ENCODE data around the gene KCNC4.

Gene KCNC4

DNA sequence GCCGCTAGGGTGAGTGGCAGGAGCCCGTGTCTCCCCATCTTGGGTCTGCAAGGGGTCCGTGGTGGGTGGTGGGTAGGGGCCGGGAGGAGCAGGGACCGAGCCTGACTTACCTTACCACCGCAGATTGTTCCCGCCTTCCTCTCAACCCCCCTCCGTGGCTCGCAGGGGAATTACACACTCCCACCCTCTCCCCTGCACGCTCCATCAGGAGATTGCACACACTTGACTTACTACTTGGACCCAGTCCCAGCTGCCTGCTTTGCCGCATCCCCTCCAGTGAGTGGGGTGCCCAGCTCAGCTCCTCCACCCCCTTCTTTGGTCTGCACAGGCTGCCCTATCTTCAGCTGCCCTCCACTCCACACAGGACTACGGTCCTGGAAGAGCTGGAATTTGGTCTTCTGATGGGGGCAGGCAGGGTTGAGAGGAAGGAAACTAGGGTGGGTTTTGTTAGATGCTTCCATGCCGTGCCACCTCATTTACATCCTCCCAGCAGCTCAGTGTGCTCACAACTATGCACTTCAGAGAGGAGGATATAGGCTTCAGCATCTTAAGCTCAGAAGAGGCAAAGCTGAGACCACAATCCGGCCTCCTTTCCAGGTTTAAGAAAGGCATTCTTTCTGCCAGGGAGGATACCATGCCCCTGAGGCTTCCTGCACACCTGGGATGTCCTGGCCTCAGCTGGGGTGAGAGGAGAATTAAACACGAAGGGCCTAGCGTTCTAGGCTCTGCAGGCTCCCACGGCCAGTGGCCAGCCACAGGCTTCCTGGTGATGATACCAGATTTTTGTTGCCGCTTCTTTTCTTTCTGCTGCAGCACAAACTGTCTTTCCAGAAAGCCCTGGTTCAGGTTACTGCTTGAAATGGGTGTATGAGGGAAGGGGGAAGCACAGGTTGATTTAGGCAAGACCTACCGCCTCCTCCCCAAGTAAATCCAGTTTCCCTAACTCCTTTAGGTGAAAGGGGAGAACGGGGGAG is 2.3 kb downstream of the KCNC4 start:
- DNase-seq (ENCODE audit: low read depth): no peak

DNA sequence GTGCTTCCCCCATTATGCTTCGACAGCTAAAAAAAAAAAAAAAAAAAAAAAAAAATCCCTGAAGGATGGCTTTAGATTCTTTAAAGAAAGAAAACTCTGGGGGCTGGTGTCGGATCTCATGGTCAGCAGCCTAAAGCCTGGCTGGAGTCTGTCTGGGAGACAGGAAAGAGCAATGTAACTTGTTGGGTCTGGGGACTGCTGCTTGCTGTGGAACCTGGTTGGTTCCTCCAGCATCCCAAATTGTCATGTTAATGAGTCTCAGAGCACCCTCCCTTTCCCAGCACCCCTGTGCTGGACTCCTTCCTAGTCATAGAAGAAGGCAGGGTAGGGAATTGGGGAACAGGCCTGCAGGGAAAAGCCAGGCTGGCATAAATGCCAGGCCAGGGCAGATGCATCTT is 3.0 kb downstream of the KCNC4 start:
- no peak for DNase-seq (ENCODE audit: low read depth)

DNA sequence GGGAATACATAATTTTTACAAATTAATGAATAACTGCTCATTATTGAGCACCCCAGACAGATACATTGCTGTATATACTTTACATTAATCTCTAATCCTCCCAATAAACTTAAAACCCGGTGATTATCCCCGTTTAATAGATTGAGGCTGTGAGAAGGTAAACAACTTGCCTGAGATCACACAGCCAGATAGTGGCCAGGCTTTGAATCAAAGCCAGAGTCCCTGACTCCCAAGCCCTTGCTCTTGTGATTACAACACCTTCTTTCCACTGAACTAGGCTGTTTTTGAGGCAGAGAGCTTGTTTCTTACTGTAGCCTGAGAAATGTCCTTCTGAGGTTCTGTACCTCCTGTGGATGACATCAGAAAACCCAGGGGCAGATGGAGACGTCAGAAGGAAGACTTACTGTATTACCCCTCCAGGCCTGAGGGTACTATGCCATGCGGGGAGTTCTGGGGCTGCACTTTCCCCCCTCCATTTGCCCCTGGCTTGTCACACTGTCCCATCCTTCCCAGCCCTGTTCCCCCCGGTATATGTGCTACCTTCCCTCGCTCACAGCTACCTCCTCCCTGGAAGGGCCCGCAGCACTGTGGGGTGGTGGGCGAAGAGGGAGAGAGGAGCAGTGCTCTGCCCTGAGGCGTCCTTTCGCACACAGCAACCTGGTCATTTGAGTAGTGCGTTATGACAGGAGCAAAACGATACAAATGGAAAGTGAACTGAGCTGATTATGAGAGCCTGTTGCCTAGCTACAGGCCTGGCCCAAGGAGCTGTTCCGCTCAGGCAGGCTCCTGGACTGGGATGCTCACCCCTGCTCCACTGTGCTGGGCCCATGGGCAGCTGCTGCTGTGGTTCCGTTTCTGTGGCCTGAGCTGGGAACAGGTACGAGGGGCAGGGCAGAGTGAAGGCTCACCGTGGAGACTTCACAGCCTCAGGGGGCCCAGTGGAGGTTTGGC is 4.6 kb downstream of the KCNC4 start:
- no peak for DNase-seq (ENCODE audit: low read depth)

DNA sequence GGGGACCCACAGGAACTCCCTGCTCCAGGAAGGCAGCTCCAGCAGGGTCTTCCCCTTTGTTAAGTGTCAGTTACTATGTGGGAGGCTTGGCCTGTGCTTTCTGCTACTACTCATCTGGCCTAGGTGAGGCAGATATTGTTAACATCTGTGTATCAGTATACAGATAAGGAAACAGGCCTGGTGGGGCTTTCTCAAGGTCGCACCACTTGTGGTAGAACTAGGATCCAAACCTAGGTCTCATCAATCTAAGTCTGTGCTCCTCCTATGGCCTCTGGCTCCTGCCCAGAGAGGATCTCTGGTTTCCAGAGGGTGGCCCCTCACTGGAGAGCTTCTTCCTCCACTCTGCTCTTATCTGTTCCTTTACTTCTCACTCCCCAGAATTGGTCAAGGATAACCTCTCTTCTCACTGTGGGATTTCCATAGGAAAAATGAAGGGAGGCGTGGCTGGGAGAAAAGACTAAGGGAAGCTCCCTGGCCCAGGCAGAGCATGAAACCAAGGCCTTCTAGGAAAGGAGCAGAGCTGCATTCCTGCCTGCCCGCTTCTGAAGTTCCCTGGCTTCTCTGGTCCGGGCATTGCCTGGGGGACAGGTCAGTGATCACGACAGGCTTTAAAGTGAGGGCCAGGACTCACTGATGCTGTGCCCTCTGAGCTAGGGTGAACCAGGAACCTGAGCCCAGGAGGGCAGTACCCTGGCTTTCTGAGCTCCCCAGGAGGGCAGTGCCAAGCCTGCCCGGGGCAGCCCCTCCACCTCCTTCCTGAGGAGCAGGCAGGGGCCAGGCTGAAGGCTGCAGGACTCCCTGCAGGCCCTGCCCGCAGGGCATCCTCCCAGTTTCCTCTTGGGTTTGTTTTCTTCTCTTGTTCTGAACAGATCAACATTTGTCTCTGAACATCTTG is 5.8 kb downstream of the KCNC4 start:
- DNase-seq (ENCODE audit: low read depth): no peak

DNA sequence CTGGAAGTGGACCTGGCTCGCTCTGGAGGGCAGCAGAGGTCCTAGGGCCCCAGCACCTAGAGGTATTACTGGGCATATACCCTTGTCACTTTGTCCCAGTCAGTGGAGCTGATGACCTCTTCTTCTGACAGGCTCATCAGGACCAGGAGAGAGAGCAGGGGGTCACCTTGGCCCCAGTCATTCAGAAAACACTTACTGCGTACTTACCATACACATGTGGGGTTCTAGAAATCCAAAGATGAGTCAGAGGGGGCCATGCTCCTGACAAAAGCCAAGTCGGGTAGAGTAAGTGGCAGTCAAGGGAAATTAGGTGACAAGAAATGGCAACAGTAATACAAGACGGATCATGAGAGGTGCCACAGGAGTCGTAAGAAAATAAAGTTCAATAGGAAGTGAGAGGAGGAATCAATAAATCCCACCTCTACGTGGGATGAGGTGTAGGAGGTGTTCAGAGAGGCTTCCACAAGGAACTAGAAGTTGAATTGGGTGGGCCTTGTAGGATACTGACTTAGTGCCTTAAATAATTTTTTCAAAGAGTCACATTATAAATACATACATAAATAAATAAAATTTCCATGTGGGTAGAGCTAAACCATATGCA is 6.8 kb downstream of the KCNC4 start:
- DNase-seq (ENCODE audit: low read depth): no peak

DNA sequence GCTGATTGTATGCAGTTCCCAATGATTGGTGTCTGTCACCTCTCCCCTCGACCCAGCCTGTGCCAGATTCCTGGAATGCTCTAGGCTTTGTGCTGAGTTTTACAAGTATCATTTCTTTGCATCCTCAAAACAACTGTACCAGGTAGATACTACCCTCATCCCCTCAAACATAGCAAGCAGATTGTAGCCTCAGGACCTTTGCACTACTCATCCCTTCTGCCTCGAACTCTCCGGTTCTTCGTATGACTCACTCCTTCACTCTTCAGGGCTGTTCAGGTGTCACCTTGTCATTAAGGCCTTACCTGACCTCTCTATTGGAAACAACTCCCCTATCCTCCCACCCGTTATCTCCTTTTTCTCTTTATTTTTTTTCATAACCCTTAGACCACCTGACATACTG is 8.0 kb downstream of the KCNC4 start:
- DNase-seq (ENCODE audit: low read depth): no peak

GRCh38 chr1:110218739-110219138 is 8.6 kb downstream of the KCNC4 start:
- DNase-seq (ENCODE audit: low read depth): no peak

- no peak for DNase-seq (ENCODE audit: low read depth)
Observed at GRCh38 chr1:110220324-110220723, 10.2 kb downstream of the KCNC4 start.

GRCh38 chr1:110221119-110221518 is 11.0 kb downstream of the KCNC4 start:
- DNase-seq (ENCODE audit: low read depth): no peak

DNA sequence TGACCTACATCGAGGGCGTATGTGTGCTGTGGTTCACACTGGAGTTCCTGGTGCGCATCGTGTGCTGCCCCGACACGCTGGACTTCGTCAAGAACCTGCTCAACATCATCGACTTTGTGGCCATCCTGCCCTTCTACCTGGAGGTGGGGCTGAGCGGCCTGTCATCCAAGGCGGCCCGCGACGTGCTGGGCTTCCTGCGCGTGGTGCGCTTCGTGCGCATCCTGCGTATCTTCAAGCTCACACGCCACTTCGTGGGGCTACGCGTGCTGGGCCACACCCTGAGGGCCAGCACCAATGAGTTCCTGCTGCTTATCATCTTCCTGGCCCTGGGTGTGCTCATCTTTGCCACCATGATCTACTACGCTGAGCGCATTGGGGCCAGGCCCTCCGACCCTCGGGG is 13.0 kb downstream of the KCNC4 start:
- DNase-seq (ENCODE audit: low read depth): no peak

DNA sequence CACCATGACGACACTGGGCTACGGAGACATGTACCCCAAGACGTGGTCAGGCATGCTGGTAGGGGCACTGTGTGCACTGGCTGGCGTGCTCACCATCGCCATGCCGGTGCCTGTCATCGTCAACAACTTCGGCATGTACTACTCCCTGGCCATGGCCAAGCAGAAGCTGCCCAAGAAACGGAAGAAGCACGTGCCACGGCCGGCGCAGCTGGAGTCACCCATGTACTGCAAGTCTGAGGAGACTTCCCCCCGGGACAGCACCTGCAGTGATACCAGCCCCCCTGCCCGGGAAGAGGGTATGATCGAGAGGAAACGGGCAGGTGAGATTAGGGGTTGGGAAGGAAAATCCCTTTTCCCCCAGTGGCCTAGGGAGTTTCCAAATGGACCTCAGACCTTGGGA is 13.5 kb downstream of the KCNC4 start:
- no peak for DNase-seq (ENCODE audit: low read depth)

DNA sequence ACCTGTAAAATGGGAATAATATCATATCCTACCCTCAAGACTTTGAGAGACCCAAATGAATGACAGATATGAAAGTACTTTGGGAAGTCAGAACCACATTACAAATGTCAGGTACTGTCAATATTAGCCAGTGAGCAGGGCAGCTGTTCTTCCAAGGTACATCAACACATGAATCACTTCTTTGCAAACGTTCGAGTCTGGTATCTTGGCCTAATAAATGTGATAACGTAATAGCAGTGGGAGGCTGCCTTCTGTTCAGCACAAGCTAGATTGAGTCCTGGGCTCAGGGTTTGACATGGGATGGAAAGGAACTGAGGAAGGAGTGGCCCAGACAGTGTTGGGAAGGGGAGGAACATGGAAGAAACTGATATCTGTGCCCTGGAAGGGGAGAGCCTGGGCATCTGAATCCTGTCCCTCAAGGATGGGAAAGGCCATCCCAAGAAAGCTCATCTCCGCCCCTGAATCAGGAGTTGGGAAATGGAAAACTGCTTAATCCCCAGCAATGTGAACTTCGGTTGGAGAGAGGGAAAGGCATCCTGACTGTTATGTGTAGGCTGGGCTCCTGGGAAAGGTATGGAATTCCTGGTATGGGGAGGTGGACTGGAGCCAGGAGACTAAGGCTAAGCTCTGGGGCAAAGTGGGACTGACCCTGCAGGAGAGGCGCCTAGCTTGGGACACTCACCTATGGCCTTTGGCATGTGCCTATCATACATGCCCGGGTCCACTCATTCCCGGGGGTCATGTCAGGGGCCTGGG is 14.3 kb downstream of the KCNC4 start:
- no peak for DNase-seq (ENCODE audit: low read depth)

GRCh38 chr1:110225212-110225611 is 15.1 kb downstream of the KCNC4 start:
- DNase-seq (ENCODE audit: low read depth): no peak

- no peak for DNase-seq (ENCODE audit: low read depth)
Observed at GRCh38 chr1:110225756-110226404, 15.8 kb downstream of the KCNC4 start.

DNA sequence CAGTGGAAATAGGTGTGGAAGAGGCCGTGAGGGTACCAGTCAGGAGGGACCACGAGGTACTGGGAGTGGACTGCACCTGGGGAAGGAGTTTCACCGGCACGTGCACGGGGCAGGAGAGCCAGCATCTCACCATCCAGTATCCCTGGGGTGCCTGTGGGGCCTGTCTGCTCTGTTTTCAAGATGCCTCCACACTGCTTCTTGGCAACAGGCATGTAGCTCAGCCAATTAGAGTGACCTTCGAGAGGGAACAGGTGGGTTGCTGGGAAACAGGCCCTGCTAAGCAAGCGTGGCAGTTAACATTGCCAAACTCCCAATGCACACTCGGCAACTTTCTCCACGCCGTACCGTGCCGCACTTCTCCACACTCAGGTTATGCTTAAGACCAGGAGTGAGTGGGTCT is 17.7 kb downstream of the KCNC4 start:
- no peak for DNase-seq (ENCODE audit: low read depth)

DNA sequence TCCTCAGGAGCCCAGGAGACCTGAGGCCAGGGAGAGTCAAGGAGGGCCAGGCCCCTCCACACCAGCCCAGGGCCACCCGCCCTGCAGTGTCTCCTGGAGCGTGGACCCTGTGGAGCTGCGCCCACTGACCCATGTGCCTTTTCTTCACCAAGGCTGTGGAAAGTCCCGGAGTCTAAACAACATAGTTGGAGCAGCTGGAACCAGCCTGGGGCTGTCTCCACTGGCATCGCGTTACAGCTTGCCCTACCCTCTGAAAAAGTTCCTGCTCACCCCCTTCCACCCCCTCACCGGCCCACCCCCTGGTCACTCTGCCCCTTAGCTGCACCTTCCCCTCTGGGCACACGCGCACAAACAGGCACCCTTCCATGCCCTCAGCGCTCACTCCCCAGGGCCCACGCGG is 18.3 kb downstream of the KCNC4 start:
- DNase-seq (ENCODE audit: low read depth): no peak

GRCh38 chr1:110228869-110229268 is 18.8 kb downstream of the KCNC4 start:
- DNase-seq (ENCODE audit: low read depth): no peak

- DNase-seq (ENCODE audit: low read depth): no peak
Observed at GRCh38 chr1:110229348-110230001, 19.4 kb downstream of the KCNC4 start.

- no peak for DNase-seq (ENCODE audit: low read depth)
Observed at GRCh38 chr1:110230381-110231199, 20.5 kb downstream of the KCNC4 start.

All from activated T-cell treated with anti-CD3 and anti-CD28 coated beads for 1 hour (primary cell).